SK-N-SH (cell line): ENCODE data around the gene CLPSL2. TPM values are rescaled to one million over a fixed set of nuclear protein-coding genes. Genes with fewer than 3 reads are reported as not detected.

Experiments
- CTCF ChIA-PET: fragments of 300-600, 350-600 bp; formaldehyde crosslinking; extraction: SDS; loops from one replicate; lab custom pipeline; 2021; lab: Yijun Ruan, JAX
- POLR2A ChIA-PET: fragments of 350-600 bp; sonication (Branson Sonifier 250); formaldehyde crosslinking; extraction: SDS; loops from one replicate; lab custom pipeline; 2020; ENCODE audit warnings: antibody characterized with exemption, inconsistent platforms; lab: Yijun Ruan, JAX
- DNase-seq: peaks from one replicate; pipeline ENCODE4 v3.0.0; 2012
- H2AFZ ChIP-seq: fragments of 200-600 bp; sonication (generic); 2 replicates; pipeline ENCODE4 v1.8.1; 2016; ENCODE audit warnings: antibody characterized with exemption, mild to moderate bottlenecking, low read depth
- H3F3A ChIP-seq: fragments of 200-600 bp; sonication (generic); replicated peaks from 2 replicates; pipeline ENCODE3; 2016; ENCODE audit warnings: antibody characterized with exemption, mild to moderate bottlenecking; ENCODE audit not compliant: insufficient read depth
- H3K27ac ChIP-seq, 2 experiments: fragments of 200-500 bp in 1 of 2; fragments of 200-600 bp in 1 of 2; sonication (Bioruptor generic) in 1 of 2; sonication (generic), shearing (Covaris generic) in 1 of 2; 2 replicates each; pipeline versions ENCODE4 v1.5.1 to v1.6.1; 2014 to 2016; ENCODE audit warnings: low read depth in 2 of 2, inconsistent platforms in 1 of 2, low read length in 1 of 2, mild to moderate bottlenecking in 1 of 2, mixed read lengths in 1 of 2
- H3K27me3 ChIP-seq: fragments of 200-600 bp; sonication (generic), shearing (Covaris generic); 2 replicates; pipeline ENCODE4 v1.6.1; 2016; ENCODE audit warnings: mixed run types; ENCODE audit not compliant: insufficient read depth
- H3K36me3 ChIP-seq, 2 experiments: fragments of 200-500 bp in 1 of 2; fragments of 200-600 bp in 1 of 2; sonication (Bioruptor generic) in 1 of 2; sonication (generic) in 1 of 2; replicated peaks in 1 of 2; 2 replicates each; pipeline versions ENCODE3 to v1.5.1; 2014 to 2016; ENCODE audit warnings: low read length in 1 of 2, mild to moderate bottlenecking in 1 of 2; ENCODE audit not compliant: insufficient read depth in 2 of 2, control insufficient read depth in 1 of 2
- H3K4me1 ChIP-seq, 2 experiments: fragments of 200-500 bp in 1 of 2; fragments of 200-600 bp in 1 of 2; sonication (Bioruptor generic) in 1 of 2; sonication (generic), shearing (Covaris generic) in 1 of 2; 2 replicates each; pipeline versions ENCODE4 v1.5.1 to v1.6.1; 2014 to 2016; ENCODE audit warnings: low read depth in 1 of 2, low read length in 1 of 2, mixed run types in 1 of 2; ENCODE audit not compliant: insufficient read depth in 2 of 2, control insufficient read depth in 1 of 2
- H3K4me2 ChIP-seq: fragments of 200-600 bp; sonication (generic), shearing (Covaris generic); 2 replicates; pipeline ENCODE4 v1.6.1; 2017; ENCODE audit warnings: mixed run types
- H3K4me3 ChIP-seq, 2 experiments: fragments of 200-500 bp in 1 of 2; fragments of 200-600 bp in 1 of 2; sonication (Bioruptor generic) in 1 of 2; sonication (generic), shearing (Covaris generic) in 1 of 2; 2 replicates each; pipeline versions ENCODE4 v1.5.1 to v1.8.1; 2014 to 2016; ENCODE audit warnings: low read depth in 2 of 2, inconsistent platforms in 1 of 2, low read length in 1 of 2, mild to moderate bottlenecking in 1 of 2, mixed read lengths in 1 of 2, moderate library complexity in 1 of 2
- H3K79me2 ChIP-seq: fragments of 200-600 bp; sonication (generic); 2 replicates; pipeline ENCODE4 v1.8.1; 2017; ENCODE audit warnings: mild to moderate bottlenecking; ENCODE audit not compliant: insufficient read depth
- H3K9ac ChIP-seq: fragments of 200-600 bp; sonication (generic); 2 replicates; pipeline ENCODE4 v1.6.1; 2017; ENCODE audit warnings: mixed run types
- H3K9me2 ChIP-seq: fragments of 200-600 bp; sonication (generic); 2 replicates; pipeline ENCODE4 v1.6.1; 2017; ENCODE audit warnings: mixed run types
- H3K9me3 ChIP-seq: fragments of 200-600 bp; sonication (generic); 2 replicates; pipeline ENCODE4 v1.6.1; 2017; ENCODE audit warnings: mixed run types, mild to moderate bottlenecking, moderate library complexity
- H4K20me1 ChIP-seq: fragments of 200-600 bp; sonication (generic); 2 replicates; pipeline ENCODE4 v1.6.1; 2017; ENCODE audit warnings: mild to moderate bottlenecking, mixed run types; ENCODE audit not compliant: insufficient read depth
- CHD2 ChIP-seq: fragments of 150-350 bp; IDR thresholded peaks from 2 replicates; pipeline ENCODE4 v1.6.1; 2018; ENCODE audit warnings: low read length; ENCODE audit not compliant: partially characterized antibody
- ELF1 ChIP-seq: IDR thresholded peaks from 2 replicates; pipeline ENCODE4 v1.4.0; 2012
- EP300 ChIP-seq, 2 experiments: IDR thresholded peaks; 2 replicates each; pipeline versions ENCODE4 v1.4.0 to v1.6.1; 2012; ENCODE audit warnings: borderline replicate concordance in 1 of 2, low read depth in 1 of 2, low read length in 1 of 2
- EZH2phosphoT487 ChIP-seq: fragments of 200-600 bp; sonication (generic); IDR thresholded peaks from 2 replicates; pipeline ENCODE4 v1.6.1; 2017; ENCODE audit warnings: low read depth, mixed run types, mild to moderate bottlenecking, antibody characterized with exemption, moderate library complexity, borderline replicate concordance
- FOXM1 ChIP-seq: IDR thresholded peaks from 2 replicates; pipeline ENCODE4 v1.4.0; 2012; ENCODE audit warnings: low read depth, mild to moderate bottlenecking
- GABPA ChIP-seq: IDR thresholded peaks from 2 replicates; pipeline ENCODE4 v1.4.0; 2012; ENCODE audit warnings: low read depth, mild to moderate bottlenecking
- JUND ChIP-seq: IDR thresholded peaks from 2 replicates; pipeline ENCODE4 v1.4.0; 2012
- MEF2A ChIP-seq: IDR thresholded peaks from 2 replicates; pipeline ENCODE4 v1.4.0; 2012; ENCODE audit warnings: low read depth, borderline replicate concordance
- POLR2AphosphoS5 ChIP-seq: IDR thresholded peaks from 2 replicates; pipeline ENCODE4 v1.6.1; 2012; ENCODE audit warnings: low read depth, low read length
- RCOR1 ChIP-seq: fragments of 150-350 bp; IDR thresholded peaks from 2 replicates; pipeline ENCODE4 v1.6.1; 2017; ENCODE audit warnings: antibody characterized with exemption, low read length
- RXRA ChIP-seq: IDR thresholded peaks from 2 replicates; pipeline ENCODE4 v1.4.0; 2012; ENCODE audit warnings: low read depth, mild to moderate bottlenecking, borderline replicate concordance
- SIN3A ChIP-seq: IDR thresholded peaks from 2 replicates; pipeline ENCODE4 v1.6.1; 2012; ENCODE audit warnings: low read depth, mild to moderate bottlenecking, low read length, moderate library complexity, borderline replicate concordance
- TAF1 ChIP-seq: IDR thresholded peaks from 2 replicates; pipeline ENCODE4 v1.6.1; 2012; ENCODE audit warnings: low read depth, mild to moderate bottlenecking, low read length, moderate library complexity, borderline replicate concordance
- TCF12 ChIP-seq: IDR thresholded peaks from 2 replicates; pipeline ENCODE4 v1.4.0; 2012
- WGBS: methylation state at CpG from one replicate; pipeline ENCODE4 v1.1.6; 2017; ENCODE audit warnings: low lambda C conversion rate; 5-methylcytosine and 5-hydroxymethylcytosine counted together
- polyA plus RNA-seq, 3 experiments: library from polyadenylated mRNA; depleted of rRNA; stranded (reverse); fragments of >200 nt; gene quantifications; 2 replicates each; pipeline ENCODE4 v1.2.3, GENCODE V29; 2012
- TF ChIP-seq, protein P1 (sequence below): IDR thresholded peaks from 2 replicates; pipeline ENCODE4 v1.6.1; 2012; ENCODE audit warnings: mild to moderate bottlenecking, low read depth, low read length, moderate library complexity
- TF ChIP-seq, protein P2 (sequence below): fragments of 150-350 bp; IDR thresholded peaks from 2 replicates; pipeline ENCODE4 v1.6.1; 2017; ENCODE audit warnings: antibody characterized with exemption, low read length, low read depth, borderline replicate concordance
- TF ChIP-seq, protein P3 (sequence below): fragments of 200-600 bp; sonication (generic); IDR thresholded peaks from 2 replicates; pipeline ENCODE4 v1.6.1; 2017; ENCODE audit warnings: antibody characterized with exemption, mild to moderate bottlenecking, moderate library complexity
- TF ChIP-seq, protein P4 (sequence below): IDR thresholded peaks from 2 replicates; pipeline ENCODE4 v1.4.0; 2012; ENCODE audit warnings: low read depth, borderline replicate concordance
- TF ChIP-seq, protein P5 (sequence below): IDR thresholded peaks from 2 replicates; pipeline ENCODE4; 2012
- TF ChIP-seq, protein P6 (sequence below): fragments of 150-350 bp; IDR thresholded peaks from 2 replicates; pipeline ENCODE4 v1.6.1; 2016; ENCODE audit warnings: mild to moderate bottlenecking, low read depth, low read length

The CLPSL2 gene
- polyA plus RNA-seq, 1 of the 3 experiments (the other 2 are of a cell fraction) = not detected

DNA sequence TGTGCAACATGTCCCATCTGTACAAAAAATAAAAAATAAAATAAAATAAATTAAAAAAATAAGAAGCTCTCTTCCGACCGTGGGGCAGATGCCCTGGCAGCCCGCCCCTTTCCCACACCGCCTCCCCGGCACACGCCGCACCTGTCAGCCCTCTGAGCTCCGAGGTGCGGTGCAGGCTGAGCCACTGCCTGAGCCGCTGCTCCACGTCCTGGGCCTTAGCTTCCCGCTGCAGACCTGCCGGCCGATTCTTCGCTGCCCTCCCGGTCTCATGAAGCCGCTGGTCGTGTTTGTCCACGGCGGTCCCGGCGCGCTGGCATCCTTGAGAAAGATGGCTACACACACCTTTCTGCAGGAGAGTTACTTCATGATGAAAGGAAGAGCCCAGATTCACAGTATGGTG is 10.7 kb upstream of the CLPSL2 start:
- Histone ChIP-seq H3K9me3 (no peaks in the 10 kb centered on the region), H3K4me1 (no peaks in the 10 kb centered on the region), H4K20me1 (no peaks in the 10 kb centered on the region), H3K4me2 (no peak overlapping the region), H2AFZ (no peak overlapping the region), H3K9me2 (no peaks in the 10 kb centered on the region), H3K79me2 (no peaks in the 10 kb centered on the region), H3K27me3 (no peaks in the 10 kb centered on the region; the same call in 1 of the 2 replicates), H3K9ac (no peak overlapping the region), H3F3A (no peaks in the 10 kb centered on the region), H3K4me3 (no peak overlapping the region), H3K36me3 (no peaks in the 10 kb centered on the region), H3K27ac (no peak overlapping the region)
- 69% methylated on average over 22 of the region's 23 CpGs for WGBS
- TF ChIP-seq EP300 (IDR thresholded peaks at IDR 0.05; ENCODE audit: borderline replicate concordance in 1 of 2, low read depth in 1 of 2, low read length in 1 of 2) (no peak), ELF1 (no peak), EZH2phosphoT487 (no peak), TAF1 (no peak), TCF12 (no peak), CHD2 (no peak), GABPA (no peak), SIN3A (no peak), JUND (no peak), MEF2A (no peak), RXRA (no peak), FOXM1 (no peak), POLR2AphosphoS5 (no peak), RCOR1 (no peak)
- TF ChIP-seq, protein P1, sequence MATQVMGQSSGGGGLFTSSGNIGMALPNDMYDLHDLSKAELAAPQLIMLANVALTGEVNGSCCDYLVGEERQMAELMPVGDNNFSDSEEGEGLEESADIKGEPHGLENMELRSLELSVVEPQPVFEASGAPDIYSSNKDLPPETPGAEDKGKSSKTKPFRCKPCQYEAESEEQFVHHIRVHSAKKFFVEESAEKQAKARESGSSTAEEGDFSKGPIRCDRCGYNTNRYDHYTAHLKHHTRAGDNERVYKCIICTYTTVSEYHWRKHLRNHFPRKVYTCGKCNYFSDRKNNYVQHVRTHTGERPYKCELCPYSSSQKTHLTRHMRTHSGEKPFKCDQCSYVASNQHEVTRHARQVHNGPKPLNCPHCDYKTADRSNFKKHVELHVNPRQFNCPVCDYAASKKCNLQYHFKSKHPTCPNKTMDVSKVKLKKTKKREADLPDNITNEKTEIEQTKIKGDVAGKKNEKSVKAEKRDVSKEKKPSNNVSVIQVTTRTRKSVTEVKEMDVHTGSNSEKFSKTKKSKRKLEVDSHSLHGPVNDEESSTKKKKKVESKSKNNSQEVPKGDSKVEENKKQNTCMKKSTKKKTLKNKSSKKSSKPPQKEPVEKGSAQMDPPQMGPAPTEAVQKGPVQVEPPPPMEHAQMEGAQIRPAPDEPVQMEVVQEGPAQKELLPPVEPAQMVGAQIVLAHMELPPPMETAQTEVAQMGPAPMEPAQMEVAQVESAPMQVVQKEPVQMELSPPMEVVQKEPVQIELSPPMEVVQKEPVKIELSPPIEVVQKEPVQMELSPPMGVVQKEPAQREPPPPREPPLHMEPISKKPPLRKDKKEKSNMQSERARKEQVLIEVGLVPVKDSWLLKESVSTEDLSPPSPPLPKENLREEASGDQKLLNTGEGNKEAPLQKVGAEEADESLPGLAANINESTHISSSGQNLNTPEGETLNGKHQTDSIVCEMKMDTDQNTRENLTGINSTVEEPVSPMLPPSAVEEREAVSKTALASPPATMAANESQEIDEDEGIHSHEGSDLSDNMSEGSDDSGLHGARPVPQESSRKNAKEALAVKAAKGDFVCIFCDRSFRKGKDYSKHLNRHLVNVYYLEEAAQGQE = no peak
- TF ChIP-seq, protein P2, sequence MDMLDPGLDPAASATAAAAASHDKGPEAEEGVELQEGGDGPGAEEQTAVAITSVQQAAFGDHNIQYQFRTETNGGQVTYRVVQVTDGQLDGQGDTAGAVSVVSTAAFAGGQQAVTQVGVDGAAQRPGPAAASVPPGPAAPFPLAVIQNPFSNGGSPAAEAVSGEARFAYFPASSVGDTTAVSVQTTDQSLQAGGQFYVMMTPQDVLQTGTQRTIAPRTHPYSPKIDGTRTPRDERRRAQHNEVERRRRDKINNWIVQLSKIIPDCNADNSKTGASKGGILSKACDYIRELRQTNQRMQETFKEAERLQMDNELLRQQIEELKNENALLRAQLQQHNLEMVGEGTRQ = no peak
- TF ChIP-seq, protein P3, sequence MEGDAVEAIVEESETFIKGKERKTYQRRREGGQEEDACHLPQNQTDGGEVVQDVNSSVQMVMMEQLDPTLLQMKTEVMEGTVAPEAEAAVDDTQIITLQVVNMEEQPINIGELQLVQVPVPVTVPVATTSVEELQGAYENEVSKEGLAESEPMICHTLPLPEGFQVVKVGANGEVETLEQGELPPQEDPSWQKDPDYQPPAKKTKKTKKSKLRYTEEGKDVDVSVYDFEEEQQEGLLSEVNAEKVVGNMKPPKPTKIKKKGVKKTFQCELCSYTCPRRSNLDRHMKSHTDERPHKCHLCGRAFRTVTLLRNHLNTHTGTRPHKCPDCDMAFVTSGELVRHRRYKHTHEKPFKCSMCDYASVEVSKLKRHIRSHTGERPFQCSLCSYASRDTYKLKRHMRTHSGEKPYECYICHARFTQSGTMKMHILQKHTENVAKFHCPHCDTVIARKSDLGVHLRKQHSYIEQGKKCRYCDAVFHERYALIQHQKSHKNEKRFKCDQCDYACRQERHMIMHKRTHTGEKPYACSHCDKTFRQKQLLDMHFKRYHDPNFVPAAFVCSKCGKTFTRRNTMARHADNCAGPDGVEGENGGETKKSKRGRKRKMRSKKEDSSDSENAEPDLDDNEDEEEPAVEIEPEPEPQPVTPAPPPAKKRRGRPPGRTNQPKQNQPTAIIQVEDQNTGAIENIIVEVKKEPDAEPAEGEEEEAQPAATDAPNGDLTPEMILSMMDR = no peak
- TF ChIP-seq, protein P4, sequence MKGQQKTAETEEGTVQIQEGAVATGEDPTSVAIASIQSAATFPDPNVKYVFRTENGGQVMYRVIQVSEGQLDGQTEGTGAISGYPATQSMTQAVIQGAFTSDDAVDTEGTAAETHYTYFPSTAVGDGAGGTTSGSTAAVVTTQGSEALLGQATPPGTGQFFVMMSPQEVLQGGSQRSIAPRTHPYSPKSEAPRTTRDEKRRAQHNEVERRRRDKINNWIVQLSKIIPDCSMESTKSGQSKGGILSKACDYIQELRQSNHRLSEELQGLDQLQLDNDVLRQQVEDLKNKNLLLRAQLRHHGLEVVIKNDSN = no peak
- TF ChIP-seq, protein P5, sequence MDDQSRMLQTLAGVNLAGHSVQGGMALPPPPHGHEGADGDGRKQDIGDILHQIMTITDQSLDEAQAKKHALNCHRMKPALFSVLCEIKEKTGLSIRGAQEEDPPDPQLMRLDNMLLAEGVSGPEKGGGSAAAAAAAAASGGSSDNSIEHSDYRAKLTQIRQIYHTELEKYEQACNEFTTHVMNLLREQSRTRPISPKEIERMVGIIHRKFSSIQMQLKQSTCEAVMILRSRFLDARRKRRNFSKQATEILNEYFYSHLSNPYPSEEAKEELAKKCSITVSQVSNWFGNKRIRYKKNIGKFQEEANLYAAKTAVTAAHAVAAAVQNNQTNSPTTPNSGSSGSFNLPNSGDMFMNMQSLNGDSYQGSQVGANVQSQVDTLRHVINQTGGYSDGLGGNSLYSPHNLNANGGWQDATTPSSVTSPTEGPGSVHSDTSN = no peak
- TF ChIP-seq, protein P6, sequence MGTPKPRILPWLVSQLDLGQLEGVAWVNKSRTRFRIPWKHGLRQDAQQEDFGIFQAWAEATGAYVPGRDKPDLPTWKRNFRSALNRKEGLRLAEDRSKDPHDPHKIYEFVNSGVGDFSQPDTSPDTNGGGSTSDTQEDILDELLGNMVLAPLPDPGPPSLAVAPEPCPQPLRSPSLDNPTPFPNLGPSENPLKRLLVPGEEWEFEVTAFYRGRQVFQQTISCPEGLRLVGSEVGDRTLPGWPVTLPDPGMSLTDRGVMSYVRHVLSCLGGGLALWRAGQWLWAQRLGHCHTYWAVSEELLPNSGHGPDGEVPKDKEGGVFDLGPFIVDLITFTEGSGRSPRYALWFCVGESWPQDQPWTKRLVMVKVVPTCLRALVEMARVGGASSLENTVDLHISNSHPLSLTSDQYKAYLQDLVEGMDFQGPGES = no peak
- no peak for DNase-seq
- ChIA-PET CTCF (interaction anchor here (1.2 kb wide), 1 partner anchor 243 kb away, joined by 3 read pairs; no protein-coding TSS in a partner anchor), POLR2A (no interaction called here)
